Measurements from ENCODE around the gene PCDHGC4.

Gene PCDHGC4

DNA sequence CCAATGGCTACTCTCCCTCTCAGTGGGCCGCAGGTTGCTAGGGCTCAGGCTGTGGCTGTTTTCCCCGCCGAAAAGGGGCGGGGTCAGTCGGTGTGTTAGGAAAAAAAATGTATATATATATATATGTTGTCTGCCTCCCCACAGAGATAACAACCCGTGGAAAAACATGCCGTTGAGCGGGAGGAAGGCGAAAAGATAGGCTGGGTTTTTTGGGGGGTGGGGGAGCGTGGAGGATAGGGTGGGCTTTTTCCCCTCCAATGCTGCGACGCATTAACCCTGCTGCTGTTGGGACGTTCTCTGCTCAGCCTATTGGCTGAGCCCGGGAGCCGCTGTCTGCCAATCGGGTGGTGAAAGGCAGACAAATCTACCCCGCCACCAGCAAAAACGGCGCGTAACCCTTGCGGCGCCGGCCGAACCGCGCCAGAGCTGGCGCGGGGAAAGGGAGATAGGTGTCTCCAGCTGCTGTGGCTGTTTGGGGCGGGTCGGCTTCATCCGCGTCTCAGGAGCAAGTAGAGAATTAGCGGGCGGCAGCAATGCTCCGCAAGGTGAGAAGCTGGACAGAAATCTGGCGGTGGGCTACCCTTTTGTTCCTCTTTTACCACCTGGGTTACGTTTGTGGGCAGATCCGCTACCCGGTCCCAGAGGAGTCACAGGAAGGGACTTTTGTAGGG is at the start of gene PCDHGC4:
TSS of gene PCDHGC4 (plus strand) at position 390 of the 671 bp plus-strand sequence. CDS start at position 534, 144 bp downstream.
- DNase-seq, result no peak

DNA sequence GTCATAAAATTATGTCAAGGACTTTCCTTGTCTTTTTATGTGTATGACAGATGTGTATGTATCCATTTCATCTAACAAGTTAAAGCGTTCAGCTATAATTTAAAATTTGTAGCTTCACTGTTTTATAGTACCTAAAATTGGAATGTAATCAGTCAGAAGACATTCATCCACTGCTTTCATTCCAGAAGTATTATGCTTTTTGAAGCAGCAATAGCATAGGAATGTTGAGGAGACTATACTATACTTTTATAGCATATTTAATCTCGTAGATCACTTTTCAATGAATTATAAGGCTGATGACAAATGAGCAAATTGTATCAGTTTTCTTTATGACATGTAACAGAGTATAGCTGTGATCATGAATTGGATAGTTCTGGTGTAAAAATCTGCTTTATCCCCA is 47.6 kb upstream of the PCDHGC4 start:
- no peak for DNase-seq

GRCh38 chr5:141439411-141440141 is 45.3 kb upstream of the PCDHGC4 start:
- no peak for DNase-seq

GRCh38 chr5:141440341-141440740 is 44.5 kb upstream of the PCDHGC4 start:
- DNase-seq, result no peak

GRCh38 chr5:141441571-141442170 is 43.2 kb upstream of the PCDHGC4 start:
- no peak for DNase-seq

- no peak for DNase-seq
Measured at GRCh38 chr5:141465351-141465750, 19.5 kb upstream of the PCDHGC4 start.

DNA sequence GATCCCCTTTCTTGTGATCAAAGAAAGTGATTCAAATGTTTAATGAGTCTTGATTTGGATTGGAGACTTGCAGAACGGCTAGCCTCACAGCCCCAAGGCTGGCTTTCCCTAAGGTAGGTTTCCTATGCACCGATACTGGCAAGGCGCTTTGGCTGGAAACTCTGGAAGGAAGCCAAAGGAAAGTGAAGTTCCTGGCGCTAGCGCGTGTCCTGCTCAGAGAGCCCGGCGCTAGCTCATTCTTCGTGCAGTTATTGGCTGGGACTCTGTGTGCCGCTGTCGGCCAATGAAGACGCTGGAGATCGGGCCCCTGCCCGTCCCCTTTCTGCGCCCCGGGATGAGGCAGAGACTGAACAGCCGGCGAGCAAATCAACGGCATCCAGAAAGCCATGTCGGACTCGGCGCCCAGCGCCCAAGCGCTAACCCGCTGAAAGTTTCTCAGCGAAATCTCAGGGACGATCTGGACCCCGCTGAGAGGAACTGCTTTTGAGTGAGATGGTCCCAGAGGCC is 9.2 kb upstream of the PCDHGC4 start, which contains the start of gene PCDHGC3:
TSS of gene PCDHGC3 (plus strand) at position 342 of the 507 bp plus-strand sequence. CDS start at position 493, 151 bp downstream.
- peak; percentile 92 for DNase-seq

- DNase-seq, result no peak
Measured at GRCh38 chr5:141476132-141476911, 8.5 kb upstream of the PCDHGC4 start.

GRCh38 chr5:141477044-141477575 is 7.7 kb upstream of the PCDHGC4 start:
- no peak for DNase-seq

DNA sequence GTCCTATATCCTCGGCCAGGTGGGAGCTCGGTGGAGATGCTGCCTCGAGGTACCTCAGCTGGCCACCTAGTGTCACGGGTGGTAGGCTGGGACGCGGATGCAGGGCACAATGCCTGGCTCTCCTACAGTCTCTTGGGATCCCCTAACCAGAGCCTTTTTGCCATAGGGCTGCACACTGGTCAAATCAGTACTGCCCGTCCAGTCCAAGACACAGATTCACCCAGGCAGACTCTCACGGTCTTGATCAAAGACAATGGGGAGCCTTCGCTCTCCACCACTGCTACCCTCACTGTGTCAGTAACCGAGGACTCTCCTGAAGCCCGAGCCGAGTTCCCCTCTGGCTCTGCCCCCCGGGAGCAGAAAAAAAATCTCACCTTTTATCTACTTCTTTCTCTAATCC is 7.0 kb upstream of the PCDHGC4 start:
- DNase-seq, result no peak

- no peak for DNase-seq
Measured at GRCh38 chr5:141478321-141478945, 6.4 kb upstream of the PCDHGC4 start.

DNA sequence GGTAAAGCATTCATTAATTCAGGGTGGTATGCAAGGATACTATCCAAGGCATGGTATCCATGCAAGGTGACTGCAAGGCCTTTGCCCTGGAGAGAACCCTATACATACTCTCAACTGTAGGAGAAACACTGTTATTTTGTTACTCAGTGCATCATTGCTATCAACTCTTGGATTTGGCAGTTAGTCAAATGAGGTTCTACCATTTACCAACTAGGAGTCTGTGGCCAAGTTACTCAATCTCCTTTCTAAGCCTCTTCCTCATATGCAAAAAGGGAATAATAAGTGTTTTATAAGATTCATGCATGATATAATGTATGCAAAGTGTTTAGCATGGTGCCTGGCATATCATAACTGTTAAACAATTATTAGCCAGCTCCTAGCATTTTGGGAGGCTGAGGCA is 5.1 kb upstream of the PCDHGC4 start:
- DNase-seq, result no peak

GRCh38 chr5:141483902-141484301 is 928 bp upstream of the PCDHGC4 start:
- no peak for DNase-seq

DNA sequence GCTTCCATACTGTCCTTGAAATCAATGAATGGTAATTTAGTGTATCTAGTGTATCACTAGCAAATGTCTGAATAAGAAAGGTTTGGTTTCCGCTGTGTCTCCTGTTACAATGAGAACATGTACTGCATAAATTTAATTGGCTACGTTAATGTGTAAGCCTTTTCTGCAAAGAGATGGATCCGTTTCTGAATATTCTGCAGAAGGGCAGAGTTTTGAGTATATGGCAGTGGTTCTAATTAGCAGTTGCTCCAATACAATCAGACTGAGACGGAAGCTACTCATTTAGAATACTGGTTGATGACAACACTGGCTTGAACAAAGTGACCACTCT is 555 bp upstream of the PCDHGC4 start:
- no peak for DNase-seq

GRCh38 chr5:141485321-141486055 is 658 bp downstream of the PCDHGC4 start:
- DNase-seq, result no peak

- no peak for DNase-seq
Measured at GRCh38 chr5:141486091-141486490, 1.3 kb downstream of the PCDHGC4 start.

DNA sequence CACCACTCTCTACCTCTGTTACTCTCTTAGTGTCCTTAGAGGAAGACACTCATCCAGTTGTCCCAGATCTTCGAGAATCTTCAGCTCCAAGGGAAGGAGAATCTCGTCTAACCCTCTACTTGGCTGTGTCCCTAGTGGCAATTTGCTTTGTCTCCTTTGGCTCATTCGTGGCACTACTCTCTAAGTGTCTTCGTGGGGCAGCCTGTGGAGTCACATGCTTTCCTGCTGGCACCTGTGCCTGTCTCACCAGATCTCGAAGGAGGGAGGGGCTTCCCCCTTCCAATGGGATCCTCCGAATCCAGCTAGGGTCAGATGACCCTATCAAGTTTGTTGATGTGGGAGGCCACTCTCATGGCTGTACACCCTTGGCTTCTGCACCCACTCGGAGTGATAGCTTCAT is 2.3 kb downstream of the PCDHGC4 start:
- no peak for DNase-seq

DNA sequence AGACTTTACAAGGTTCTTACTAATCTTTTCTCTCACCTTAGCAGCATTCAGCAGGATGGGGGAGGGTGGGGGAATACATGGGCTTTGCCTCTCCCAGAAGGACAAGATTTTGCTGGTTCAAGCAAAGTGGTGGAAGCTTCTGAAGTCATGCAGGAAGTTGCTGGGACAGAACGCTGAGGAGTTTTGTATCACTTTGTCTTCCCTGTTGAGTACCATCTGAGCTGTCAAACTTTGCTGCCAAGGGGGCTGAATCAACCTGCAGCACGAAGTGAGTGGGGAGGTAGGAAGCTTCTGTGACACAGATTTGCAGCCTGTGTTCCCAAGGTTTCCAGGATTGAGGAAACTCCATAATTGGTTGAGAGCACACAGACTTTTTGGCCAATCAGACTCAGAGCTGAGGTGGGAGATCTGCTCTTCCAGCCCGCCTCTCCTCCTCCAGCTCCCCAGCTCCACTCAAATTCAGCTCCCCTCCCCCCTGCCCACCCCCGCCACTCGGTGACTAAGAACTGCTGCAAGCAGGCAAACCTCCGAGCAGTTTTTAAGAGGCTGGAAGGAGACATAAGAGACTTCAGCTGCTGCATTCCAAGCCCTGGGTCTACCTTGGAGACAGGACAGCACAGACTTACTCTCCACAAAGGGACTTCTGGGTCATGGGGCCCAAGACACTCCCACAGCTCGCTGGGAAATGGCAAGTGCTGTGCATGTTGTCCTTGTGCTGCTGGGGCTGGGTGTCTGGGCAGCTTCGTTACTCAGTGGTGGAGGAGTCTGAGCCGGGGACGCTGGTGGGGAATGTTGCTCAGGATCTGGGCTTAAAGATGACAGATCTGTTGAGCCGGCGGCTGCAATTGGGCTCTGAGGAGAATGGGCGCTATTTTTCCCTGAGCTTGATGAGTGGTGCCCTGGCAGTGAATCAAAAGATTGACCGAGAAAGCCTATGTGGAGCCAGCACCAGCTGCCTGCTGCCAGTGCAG is 4.0 kb downstream of the PCDHGC4 start, which contains the start of gene PCDHGC5:
TSS of gene PCDHGC5 (plus strand) at position 491 of the 971 bp plus-strand sequence. CDS start at position 651, 160 bp downstream.
- DNase-seq, result no peak

DNA sequence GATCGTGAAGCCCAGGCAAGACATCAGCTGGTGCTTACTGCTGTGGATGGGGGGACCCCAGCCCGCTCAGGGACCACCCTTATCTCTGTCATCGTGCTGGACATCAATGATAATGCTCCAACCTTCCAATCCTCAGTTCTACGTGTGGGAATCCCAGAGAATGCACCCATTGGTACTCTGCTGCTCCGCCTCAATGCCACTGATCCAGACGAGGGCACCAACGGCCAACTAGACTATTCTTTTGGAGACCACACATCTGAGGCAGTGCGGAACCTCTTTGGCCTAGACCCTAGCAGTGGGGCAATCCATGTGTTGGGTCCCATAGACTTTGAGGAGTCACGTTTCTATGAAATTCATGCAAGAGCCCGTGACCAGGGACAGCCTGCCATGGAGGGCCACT is 5.0 kb downstream of the PCDHGC4 start:
- DNase-seq, result no peak

DNA sequence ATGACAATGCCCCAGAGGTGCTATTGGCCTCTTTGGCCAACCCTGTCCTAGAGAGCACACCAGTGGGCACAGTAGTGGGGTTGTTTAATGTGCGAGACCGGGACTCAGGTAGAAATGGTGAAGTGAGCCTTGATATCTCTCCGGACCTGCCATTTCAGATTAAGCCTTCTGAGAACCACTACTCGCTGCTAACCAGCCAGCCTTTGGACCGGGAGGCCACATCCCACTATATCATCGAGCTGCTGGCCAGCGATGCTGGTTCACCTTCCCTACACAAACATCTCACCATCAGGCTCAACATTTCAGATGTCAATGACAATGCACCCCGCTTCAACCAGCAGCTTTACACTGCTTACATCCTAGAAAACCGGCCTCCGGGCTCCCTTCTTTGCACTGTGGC is 5.4 kb downstream of the PCDHGC4 start:
- DNase-seq, result no peak

Data from GOT3 (cell line).